ENCODE data around the gene ARID3A. TPM values are rescaled to one million over a fixed set of nuclear protein-coding genes. Genes with fewer than 3 reads are reported as not detected.

ARID3A gene
- total RNA-seq, 4 donors from 2014 or later: 2.8 to 11.0 (median 4.9) TPM

DNA sequence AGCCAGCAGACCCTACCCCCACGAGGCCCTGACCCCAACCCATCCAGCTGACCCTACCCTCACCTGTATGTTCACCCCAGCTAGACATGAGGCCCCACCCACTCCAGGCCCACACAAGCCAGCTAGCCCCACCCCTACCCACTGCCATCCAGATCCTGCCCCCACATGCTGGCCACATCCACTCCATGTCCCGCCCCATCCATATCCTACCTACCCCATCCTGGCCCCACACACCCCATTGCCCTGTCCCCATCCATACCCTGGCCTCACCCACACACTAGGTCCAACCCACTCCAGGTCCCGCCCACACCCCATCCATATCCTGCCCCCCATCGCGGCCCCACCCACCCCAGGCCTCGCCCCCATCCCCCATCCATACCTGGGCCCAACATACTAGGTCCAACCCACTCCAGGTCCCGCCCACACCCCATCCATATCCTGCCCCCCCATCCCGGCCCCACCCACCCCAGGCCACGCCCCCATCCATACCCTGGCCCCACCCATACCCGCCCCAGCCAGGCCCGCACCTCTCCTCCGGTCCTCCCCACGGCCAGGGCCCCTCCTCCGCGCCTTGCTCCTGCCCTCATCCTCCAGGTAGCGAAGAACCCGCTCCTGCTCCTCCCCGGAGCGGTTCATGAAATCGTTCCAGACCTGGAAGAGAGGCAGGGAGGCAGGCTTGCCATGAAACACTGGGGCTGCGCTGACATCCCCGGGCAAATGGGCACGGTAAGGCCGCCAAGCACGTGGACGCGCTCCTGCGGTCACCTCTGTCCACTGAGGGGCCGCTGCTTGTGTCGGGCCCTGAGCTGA, 25.3 kb upstream of the ARID3A start:
- DNase-seq: peak in 1 of 3 donors; percentile 64
- Histone ChIP-seq H3K36me3 (peaks cover 0 to 31% (median 0%) of the 10 kb centered on the region in 3 donors), H3K27ac (peak overlapping the region in 1 of 4 donors; percentile 19)

DNA sequence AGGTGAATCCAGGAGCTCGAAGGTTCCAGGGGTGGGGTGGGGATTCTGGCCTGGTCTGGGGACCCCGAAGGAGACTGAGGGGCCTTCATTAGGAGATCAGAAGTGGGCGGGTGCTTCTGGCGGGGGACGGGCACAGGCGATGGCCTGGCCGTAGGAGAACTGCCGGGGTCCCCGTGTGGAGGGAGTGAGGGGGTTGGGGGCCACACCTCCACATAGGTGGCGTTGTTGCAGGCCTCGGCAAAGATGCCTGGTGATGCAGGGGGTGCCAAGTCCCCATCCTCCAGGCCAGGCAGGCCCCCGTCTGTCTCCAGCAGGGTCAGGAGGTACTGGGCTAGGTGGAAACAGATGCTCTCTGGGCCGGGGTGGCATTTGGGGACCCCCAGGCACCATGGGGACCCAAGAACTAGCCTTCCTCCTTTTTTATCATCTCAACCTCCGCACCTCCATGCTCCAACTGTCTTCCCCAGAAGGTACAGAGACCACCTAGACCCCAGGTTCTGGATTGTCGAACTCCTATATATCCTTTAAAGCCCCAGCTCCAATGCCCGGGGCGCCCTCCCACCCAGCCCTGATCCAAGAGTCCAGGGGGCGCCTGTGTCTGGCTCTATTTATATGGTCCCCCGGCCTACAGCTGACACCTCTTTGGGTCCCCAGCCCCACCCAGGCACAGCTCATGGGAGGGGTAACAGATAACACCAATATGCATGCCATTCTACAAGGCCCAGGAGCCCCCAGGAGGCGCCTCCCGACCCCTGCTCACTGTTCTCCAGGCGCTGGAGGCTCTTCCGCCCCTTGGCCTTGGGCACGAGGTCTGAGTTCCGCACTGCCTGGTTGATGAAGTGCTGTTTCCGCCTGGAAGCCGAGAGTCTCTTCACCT, 24.4 kb upstream of the ARID3A start:
- Histone ChIP-seq H3K36me3 (peaks cover 0 to 31% (median 0%) of the 10 kb centered on the region in 3 donors), H3K27me3 (no peaks in the 10 kb centered on the region), H3K4me1 (peaks cover 0 to 2% (median 0%) of the 10 kb centered on the region in 4 donors), H3K9me3 (no peaks in the 10 kb centered on the region), H3K4me3 (no peak overlapping the region), H3K27ac (no peak overlapping the region)
- TF ChIP-seq, protein P1, sequence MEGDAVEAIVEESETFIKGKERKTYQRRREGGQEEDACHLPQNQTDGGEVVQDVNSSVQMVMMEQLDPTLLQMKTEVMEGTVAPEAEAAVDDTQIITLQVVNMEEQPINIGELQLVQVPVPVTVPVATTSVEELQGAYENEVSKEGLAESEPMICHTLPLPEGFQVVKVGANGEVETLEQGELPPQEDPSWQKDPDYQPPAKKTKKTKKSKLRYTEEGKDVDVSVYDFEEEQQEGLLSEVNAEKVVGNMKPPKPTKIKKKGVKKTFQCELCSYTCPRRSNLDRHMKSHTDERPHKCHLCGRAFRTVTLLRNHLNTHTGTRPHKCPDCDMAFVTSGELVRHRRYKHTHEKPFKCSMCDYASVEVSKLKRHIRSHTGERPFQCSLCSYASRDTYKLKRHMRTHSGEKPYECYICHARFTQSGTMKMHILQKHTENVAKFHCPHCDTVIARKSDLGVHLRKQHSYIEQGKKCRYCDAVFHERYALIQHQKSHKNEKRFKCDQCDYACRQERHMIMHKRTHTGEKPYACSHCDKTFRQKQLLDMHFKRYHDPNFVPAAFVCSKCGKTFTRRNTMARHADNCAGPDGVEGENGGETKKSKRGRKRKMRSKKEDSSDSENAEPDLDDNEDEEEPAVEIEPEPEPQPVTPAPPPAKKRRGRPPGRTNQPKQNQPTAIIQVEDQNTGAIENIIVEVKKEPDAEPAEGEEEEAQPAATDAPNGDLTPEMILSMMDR (IDR thresholded peaks at IDR 0.05): no peak
- no peak for TF ChIP-seq POLR2A (IDR thresholded peaks at IDR 0.05)
- no peak for DNase-seq

More for the DNA sequence above, 25.3 kb upstream of the ARID3A start:
- no peak overlapping the region for H3K4me3 ChIP-seq
- H3K27me3 ChIP-seq: no peaks in the 10 kb centered on the region
- no peaks in the 10 kb centered on the region for H3K4me1 ChIP-seq
- no peak for TF ChIP-seq POLR2A (IDR thresholded peaks at IDR 0.05)
- TF ChIP-seq, protein P1 (IDR thresholded peaks at IDR 0.05): no peak
- no peaks in the 10 kb centered on the region for H3K9me3 ChIP-seq

DNA sequence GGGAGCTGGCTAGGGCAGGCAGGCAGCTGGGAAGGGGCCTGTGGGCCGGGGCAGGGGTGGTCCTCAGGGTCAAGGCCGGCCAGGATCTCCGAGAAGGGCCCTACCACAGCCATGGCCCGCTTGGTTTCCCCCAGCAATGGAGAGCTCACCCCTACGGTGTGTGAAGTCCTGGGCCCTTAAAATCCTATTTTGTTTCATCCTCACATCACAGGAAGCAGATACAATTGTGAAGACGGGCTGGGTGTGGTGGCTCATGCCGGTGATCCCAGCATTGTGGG, 23.8 kb upstream of the ARID3A start:
- DNase-seq: no peak
- no peak for TF ChIP-seq POLR2A (IDR thresholded peaks at IDR 0.05)
- TF ChIP-seq, protein P1 (IDR thresholded peaks at IDR 0.05): no peak
- peaks cover 0 to 29% (median 0%) of the 10 kb centered on the region in 3 donors for H3K36me3 ChIP-seq
- H3K4me3 ChIP-seq: no peak overlapping the region
- H3K27me3 ChIP-seq: no peaks in the 10 kb centered on the region
- H3K27ac ChIP-seq: no peak overlapping the region
- H3K9me3 ChIP-seq: no peaks in the 10 kb centered on the region
- peaks cover 0 to 4% (median 1%) of the 10 kb centered on the region in 4 donors for H3K4me1 ChIP-seq

DNA sequence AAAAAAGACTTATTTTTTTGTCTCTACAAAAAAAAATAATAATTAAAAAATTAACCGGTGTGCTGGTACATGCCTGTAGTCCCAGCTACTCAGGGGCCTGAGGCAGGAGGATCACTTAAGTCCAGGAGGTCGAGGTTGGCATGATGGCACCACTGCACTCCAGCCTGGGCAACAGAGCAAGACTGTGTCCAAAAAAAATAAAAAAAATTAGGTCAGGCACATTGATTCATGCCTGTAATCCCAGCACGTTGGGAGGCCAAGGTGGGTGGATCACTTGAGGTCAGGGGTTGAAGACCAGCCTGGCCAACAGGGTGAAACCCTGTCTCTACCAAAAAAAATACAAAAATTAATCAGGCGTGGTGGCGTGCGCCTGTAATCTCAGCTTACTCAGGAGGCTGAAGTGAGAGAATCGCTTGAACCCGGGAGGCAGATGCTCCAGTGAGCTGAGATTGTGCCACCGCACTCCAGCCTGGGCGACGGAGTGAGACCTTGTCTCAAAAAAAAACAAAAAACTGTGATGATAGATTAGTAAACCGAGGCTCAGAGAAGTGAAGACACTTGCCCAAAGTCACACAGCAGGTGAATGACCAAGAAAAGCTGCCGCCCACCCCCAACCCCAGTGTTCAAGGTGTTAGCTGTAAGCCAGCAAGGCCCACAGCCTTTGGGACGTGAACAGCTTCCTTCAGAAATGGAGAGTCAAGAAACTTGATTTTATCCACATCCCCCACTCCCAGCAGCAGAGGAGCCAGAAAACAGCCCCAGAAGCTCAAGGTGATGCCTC, 23.2 kb upstream of the ARID3A start:
- Histone ChIP-seq H3K4me3 (no peak overlapping the region), H3K27ac (no peak overlapping the region), H3K4me1 (peaks cover 0 to 8% (median 2%) of the 10 kb centered on the region in 4 donors), H3K36me3 (peaks cover 0 to 24% (median 0%) of the 10 kb centered on the region in 3 donors), H3K9me3 (no peaks in the 10 kb centered on the region), H3K27me3 (no peaks in the 10 kb centered on the region)
- TF ChIP-seq, protein P1 (IDR thresholded peaks at IDR 0.05): no peak
- no peak for TF ChIP-seq POLR2A (IDR thresholded peaks at IDR 0.05)
- no peak for DNase-seq

DNA sequence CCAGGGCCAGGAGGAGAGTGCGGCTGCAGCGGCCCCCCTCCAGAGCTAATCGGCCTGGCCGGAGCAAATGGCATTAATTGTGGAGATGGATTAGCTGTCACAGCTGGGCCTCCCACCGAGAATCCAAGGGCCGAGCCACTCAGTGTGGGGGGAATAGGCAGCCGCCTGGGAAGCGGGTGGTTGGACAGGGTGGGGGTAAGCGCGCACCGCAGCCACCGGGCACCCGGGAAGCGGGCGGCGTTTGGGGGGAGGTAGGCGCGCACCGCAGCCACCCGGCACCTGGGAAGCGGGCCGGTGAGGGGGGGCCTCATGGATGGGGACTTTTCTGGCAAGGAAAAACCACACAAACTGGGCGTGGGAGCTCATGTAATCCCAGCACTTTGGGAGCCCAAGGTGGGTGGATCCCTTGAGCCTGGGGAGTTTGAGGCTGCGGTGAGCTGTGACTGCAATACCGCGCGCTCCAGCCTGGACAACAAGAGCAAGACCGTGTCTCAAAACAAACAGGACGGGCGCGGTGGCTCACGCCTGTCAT, 22.5 kb upstream of the ARID3A start:
- Histone ChIP-seq H3K36me3 (peaks cover 0 to 24% (median 0%) of the 10 kb centered on the region in 3 donors), H3K4me3 (no peak overlapping the region), H3K27me3 (no peaks in the 10 kb centered on the region), H3K4me1 (peaks cover 0 to 15% (median 2%) of the 10 kb centered on the region in 4 donors), H3K9me3 (no peaks in the 10 kb centered on the region), H3K27ac (no peak overlapping the region)
- no peak for DNase-seq
- TF ChIP-seq POLR2A (IDR thresholded peaks at IDR 0.05): no peak
- TF ChIP-seq, protein P1 (IDR thresholded peaks at IDR 0.05): no peak

All from Peyer's patch (tissue), 4 donors.